T-helper 17 cell (primary cell): Measurements from ENCODE around the gene PPM1N. TPM values are rescaled to one million over a fixed set of nuclear protein-coding genes. Genes with fewer than 3 reads are reported as not detected.

ENCODE experiments used
- ATAC-seq: fragments of 150-1000 bp; cut with Tn5 transposase; 2 replicates; pipeline ENCODE4 v1.10.0; 2021; ENCODE audit warnings: mild to moderate bottlenecking, moderate library complexity
- DNase-seq, 3 donors: peaks; one replicate each; pipeline versions ENCODE4 v3.0.0 to v3.0.0-alpha.2; 2020 to 2021
- H3K9me3 ChIP-seq: one replicate; pipeline ENCODE4 v1.7.0; 2013; ENCODE audit warnings: low read length, mild to moderate bottlenecking; ENCODE audit not compliant: control insufficient read depth, poor library complexity, severe bottlenecking
- H3K27ac Mint-ChIP-seq: one replicate; pipeline ENCODE4 v1.8.0; 2022; ENCODE audit warnings: mild to moderate bottlenecking, moderate library complexity, mixed read lengths
- H3K27me3 Mint-ChIP-seq: one replicate; pipeline ENCODE4 v1.8.0; 2022; ENCODE audit warnings: mixed read lengths
- H3K36me3 Mint-ChIP-seq: one replicate; pipeline ENCODE4 v1.8.0; 2022; ENCODE audit warnings: low read depth, mixed read lengths
- H3K4me1 Mint-ChIP-seq: one replicate; pipeline ENCODE4 v1.8.0; 2022; ENCODE audit warnings: mild to moderate bottlenecking, mixed read lengths
- H3K4me3 Mint-ChIP-seq: one replicate; pipeline ENCODE4 v1.8.0; 2022; ENCODE audit warnings: mild to moderate bottlenecking, moderate library complexity, mixed read lengths
- total RNA-seq, 4 donors: library from RNA in 2 of 4; stranded (reverse) in 2 of 4; gene quantifications; one replicate each; pipeline ENCODE4 v1.2.3 and lab custom pipeline; 2022 to 2026

The PPM1N gene
- total RNA-seq, 2 donors from 2014 or later = 3.8 to 8.5 TPM

GRCh38 chr19:45488708-45489107 is 9.5 kb upstream of the PPM1N start:
- H3K9me3 ChIP-seq = no peaks in the 10 kb centered on the region
- Mint-ChIP-seq H3K27ac (no peak overlapping the region), H3K36me3 (no peaks in the 10 kb centered on the region), H3K27me3 (no peaks in the 10 kb centered on the region), H3K4me1 (peaks cover 11% of the 10 kb centered on the region), H3K4me3 (peak overlapping the region; percentile 43)
- no peak for DNase-seq
- ATAC-seq = no peak

GRCh38 chr19:45489216-45489855 is 8.9 kb upstream of the PPM1N start:
- Mint-ChIP-seq H3K27ac (no peak overlapping the region), H3K4me3 (no peak overlapping the region), H3K27me3 (no peaks in the 10 kb centered on the region), H3K36me3 (no peaks in the 10 kb centered on the region), H3K4me1 (peaks cover 9% of the 10 kb centered on the region)
- no peak for ATAC-seq
- H3K9me3 ChIP-seq = no peaks in the 10 kb centered on the region
- DNase-seq = no peak

GRCh38 chr19:45492137-45492626 is 6.1 kb upstream of the PPM1N start:
- Mint-ChIP-seq H3K27me3 (peaks cover 4% of the 10 kb centered on the region), H3K4me1 (peaks cover 15% of the 10 kb centered on the region), H3K4me3 (no peak overlapping the region), H3K27ac (no peak overlapping the region), H3K36me3 (no peaks in the 10 kb centered on the region)
- no peak for ATAC-seq
- DNase-seq = no peak
- no peaks in the 10 kb centered on the region for H3K9me3 ChIP-seq

DNA sequence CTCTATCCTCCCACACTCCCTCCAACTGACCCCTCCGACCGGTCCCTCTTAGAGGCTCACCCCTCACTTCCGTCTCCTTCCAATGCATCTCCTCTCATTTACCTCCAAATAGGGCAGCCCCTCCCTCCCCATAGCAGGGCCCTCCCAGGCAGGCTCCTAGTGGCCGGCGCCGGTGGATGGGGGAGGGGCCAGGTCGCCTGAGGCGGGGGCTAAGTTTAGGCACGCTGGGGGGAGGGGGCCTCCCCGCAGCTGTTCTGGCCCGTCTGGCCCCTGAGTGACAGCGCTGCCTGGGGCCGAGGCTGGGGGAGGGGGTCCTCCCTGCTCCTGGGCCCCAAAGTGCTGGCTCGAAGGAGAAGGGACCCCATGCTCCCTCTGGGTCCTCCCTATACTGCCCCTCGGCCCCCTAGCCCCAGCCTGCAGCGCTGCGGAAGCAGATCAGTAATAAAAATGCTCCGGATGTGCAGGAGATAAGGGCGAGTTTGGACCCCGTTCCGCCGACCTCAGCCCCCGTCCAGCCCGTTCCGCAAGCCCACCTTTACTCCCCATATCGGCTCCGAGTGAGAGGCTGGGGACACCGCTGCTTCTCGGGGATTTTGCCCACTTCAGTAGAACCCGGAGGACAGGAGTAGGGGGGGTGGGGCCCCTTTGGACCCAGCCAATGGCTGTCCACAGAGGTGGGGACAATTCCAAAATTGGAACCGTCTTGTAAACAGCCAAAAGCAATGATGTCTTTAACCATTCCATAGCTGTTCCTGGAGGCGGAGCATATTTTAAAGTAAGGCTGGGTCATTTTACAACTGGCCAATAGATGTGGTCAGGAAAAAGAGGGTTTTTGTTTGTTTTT is 5.4 kb upstream of the PPM1N start:
- H3K9me3 ChIP-seq = no peaks in the 10 kb centered on the region
- H3K4me1 Mint-ChIP-seq = peaks cover 20% of the 10 kb centered on the region
- peaks cover 4% of the 10 kb centered on the region for H3K27me3 Mint-ChIP-seq
- no peak for ATAC-seq
- no peak overlapping the region for H3K4me3 Mint-ChIP-seq
- no peaks in the 10 kb centered on the region for H3K36me3 Mint-ChIP-seq
- no peak for DNase-seq
- no peak overlapping the region for H3K27ac Mint-ChIP-seq

DNA sequence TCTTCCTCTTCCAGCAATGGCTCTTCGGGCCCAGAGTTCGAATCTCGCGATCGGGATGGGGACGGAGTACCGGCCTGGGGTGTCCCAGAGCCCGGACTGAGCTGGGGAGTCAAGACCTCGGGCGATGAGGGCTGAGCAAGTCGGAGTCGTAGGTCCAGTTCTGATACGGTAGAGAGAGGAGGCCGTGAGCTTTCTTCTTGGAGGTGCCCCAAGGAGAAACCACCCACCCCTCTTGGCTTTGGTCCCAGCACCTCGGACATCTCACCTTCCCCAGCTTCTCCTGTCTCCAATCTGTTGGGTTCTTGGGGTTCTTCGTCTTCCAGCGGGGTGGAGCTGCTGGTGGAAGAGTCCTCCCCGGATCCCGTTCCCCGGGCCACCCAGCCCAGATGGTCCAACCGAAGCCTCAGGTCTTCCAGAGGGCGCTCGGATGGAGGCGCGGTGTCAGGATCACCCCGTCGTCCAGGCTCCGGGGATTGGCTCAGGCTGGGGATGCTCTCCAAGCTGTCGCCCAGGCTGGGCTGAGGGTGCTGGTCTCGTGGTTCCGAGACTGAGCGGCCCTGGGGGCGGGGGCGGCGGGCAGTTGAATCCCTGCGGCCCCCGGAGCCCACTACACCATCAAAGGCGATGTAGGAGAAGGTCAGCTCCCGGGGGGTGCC is 3.9 kb upstream of the PPM1N start:
- Mint-ChIP-seq H3K27ac (no peak overlapping the region), H3K4me3 (no peak overlapping the region), H3K4me1 (peaks cover 28% of the 10 kb centered on the region), H3K27me3 (peaks cover 4% of the 10 kb centered on the region), H3K36me3 (no peaks in the 10 kb centered on the region)
- DNase-seq (no peak), ATAC-seq (no peak)
- no peaks in the 10 kb centered on the region for H3K9me3 ChIP-seq

GRCh38 chr19:45495178-45495577 is 3.1 kb upstream of the PPM1N start:
- Mint-ChIP-seq H3K36me3 (no peaks in the 10 kb centered on the region), H3K27ac (no peak overlapping the region), H3K27me3 (peaks cover 4% of the 10 kb centered on the region), H3K4me3 (peak overlapping the region; percentile 95), H3K4me1 (peaks cover 32% of the 10 kb centered on the region)
- no peaks in the 10 kb centered on the region for H3K9me3 ChIP-seq
- ATAC-seq (no peak), DNase-seq (no peak)

GRCh38 chr19:45496349-45496953 is 1.8 kb upstream of the PPM1N start:
- H3K4me1 Mint-ChIP-seq = peaks cover 37% of the 10 kb centered on the region
- peak in 1 of 3 donors; percentile 43 for DNase-seq
- ATAC-seq = peak; percentile 14
- no peaks in the 10 kb centered on the region for H3K9me3 ChIP-seq
- H3K36me3 Mint-ChIP-seq = peaks cover 2% of the 10 kb centered on the region
- peak overlapping the region; percentile 68 for H3K27ac Mint-ChIP-seq
- peak overlapping the region; percentile 95 for H3K4me3 Mint-ChIP-seq
- peaks cover 4% of the 10 kb centered on the region for H3K27me3 Mint-ChIP-seq

GRCh38 chr19:45497791-45498190 is 452 bp upstream of the PPM1N start:
- peaks cover 2% of the 10 kb centered on the region for H3K36me3 Mint-ChIP-seq
- DNase-seq (no peak), ATAC-seq (no peak)
- H3K9me3 ChIP-seq = no peaks in the 10 kb centered on the region
- H3K27ac Mint-ChIP-seq = peak overlapping the region; percentile 67
- H3K4me1 Mint-ChIP-seq = peaks cover 37% of the 10 kb centered on the region
- H3K4me3 Mint-ChIP-seq = peak overlapping the region; percentile 95
- H3K27me3 Mint-ChIP-seq = peaks cover 4% of the 10 kb centered on the region

DNA sequence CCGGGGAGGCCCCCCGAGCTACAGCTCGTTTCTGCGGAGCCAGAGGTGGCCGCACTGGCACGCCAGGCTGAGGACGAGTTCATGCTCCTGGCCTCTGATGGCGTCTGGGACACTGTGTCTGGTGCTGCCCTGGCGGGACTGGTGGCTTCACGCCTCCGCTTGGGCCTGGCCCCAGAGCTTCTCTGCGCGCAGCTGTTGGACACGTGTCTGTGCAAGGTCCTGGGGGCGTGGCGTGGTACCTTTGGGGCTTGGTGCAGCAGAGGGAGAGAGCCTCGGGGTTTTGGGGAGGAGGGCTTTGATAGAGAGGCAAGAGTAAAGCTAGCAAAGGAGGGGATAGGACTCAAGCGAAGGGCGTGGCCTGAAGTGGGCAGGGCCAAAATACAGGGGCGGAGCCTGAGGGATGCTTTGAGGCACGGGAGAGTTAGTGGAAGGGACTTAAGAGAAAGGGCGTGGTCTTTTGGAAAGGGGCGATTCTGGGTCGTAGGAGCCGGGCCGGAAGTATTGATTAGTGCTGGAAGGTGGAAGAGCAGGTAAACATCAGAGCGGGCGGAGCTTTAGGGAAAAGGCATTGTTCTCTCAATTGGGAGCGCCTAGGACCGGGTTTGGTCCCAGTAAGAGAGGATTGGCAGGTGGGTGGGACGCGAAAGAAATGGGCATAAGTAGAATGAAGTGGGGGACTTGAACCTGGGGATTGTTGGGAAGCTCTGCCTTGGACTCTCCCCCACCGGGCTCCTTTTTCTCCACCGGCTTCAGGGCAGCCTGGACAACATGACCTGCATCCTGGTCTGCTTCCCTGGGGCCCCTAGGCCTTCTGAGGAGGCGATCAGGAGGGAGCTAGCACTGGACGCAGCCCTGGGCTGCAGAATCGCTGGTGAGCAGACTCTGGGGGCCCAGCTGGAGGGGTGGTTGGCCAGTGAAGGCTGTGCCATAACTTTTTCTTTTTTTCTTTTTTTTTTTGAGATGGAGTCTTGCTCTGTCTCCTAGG is 1.2 kb downstream of the PPM1N start:
- Mint-ChIP-seq H3K27ac (peak overlapping the region; percentile 34), H3K4me1 (peaks cover 33% of the 10 kb centered on the region), H3K36me3 (peaks cover 2% of the 10 kb centered on the region), H3K27me3 (peaks cover 4% of the 10 kb centered on the region), H3K4me3 (peak overlapping the region; percentile 61)
- H3K9me3 ChIP-seq = no peaks in the 10 kb centered on the region
- DNase-seq (peak; percentile 35 to 59 (median 48)), ATAC-seq (peak; percentile 19)

- peaks cover 2% of the 10 kb centered on the region for H3K36me3 Mint-ChIP-seq
- no peaks in the 10 kb centered on the region for H3K9me3 ChIP-seq
- no peak for DNase-seq
- H3K27ac Mint-ChIP-seq = no peak overlapping the region
- no peak for ATAC-seq
- H3K4me1 Mint-ChIP-seq = peaks cover 31% of the 10 kb centered on the region
- H3K27me3 Mint-ChIP-seq = no peaks in the 10 kb centered on the region
- no peak overlapping the region for H3K4me3 Mint-ChIP-seq
Measured at GRCh38 chr19:45500918-45501729, 2.9 kb downstream of the PPM1N start.

DNA sequence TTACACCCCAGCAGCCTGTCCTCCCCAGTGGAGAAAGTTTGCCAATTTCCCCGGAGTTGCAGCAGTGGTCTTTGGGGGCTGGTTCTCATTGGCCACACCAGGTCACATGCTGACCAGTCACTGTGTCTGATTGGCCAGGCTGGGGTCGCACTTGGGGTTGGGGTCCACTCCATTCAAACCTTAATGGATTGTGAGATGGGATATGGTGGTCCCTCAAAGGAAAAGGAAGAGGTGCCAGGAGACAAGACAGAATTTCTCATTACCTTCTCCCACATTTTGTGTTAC is 3.4 kb downstream of the PPM1N start:
- Mint-ChIP-seq H3K4me3 (no peak overlapping the region), H3K36me3 (peaks cover 2% of the 10 kb centered on the region), H3K27ac (no peak overlapping the region), H3K4me1 (peaks cover 31% of the 10 kb centered on the region), H3K27me3 (no peaks in the 10 kb centered on the region)
- ATAC-seq (no peak), DNase-seq (no peak)
- no peaks in the 10 kb centered on the region for H3K9me3 ChIP-seq

DNA sequence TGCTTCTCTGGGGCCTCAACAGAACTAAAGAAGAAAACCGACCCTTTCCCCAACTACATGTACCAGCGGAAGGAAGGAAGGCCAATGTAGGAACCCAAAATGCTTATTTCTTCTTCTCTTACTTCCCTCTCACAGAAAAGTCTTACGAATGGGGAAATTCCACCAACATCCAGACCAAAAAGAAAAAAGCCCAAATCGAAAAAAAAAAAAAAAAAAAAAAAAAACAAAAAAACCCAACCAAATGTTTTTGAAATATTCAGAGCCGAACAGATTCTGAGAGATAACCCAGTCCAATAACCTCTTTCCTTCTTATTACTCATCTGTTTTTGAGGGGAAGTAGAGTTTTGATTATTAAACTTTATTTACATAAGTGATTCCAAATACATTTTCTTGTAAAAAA is 3.9 kb downstream of the PPM1N start:
- H3K36me3 Mint-ChIP-seq = peaks cover 2% of the 10 kb centered on the region
- H3K27ac Mint-ChIP-seq = no peak overlapping the region
- H3K9me3 ChIP-seq = no peaks in the 10 kb centered on the region
- DNase-seq (no peak), ATAC-seq (no peak)
- no peak overlapping the region for H3K4me3 Mint-ChIP-seq
- H3K4me1 Mint-ChIP-seq = peaks cover 28% of the 10 kb centered on the region
- no peaks in the 10 kb centered on the region for H3K27me3 Mint-ChIP-seq
